ENCODE data around the gene BRI3. TPM values are rescaled to one million over a fixed set of nuclear protein-coding genes. Genes with fewer than 3 reads are reported as not detected.
A peak's percentile ranks its signal among the peaks of the same experiment; 100 is the strongest.

BRI3 gene
- total RNA-seq, 2 experiments from 2014 or later: 44.9 to 47.6 TPM

DNA sequence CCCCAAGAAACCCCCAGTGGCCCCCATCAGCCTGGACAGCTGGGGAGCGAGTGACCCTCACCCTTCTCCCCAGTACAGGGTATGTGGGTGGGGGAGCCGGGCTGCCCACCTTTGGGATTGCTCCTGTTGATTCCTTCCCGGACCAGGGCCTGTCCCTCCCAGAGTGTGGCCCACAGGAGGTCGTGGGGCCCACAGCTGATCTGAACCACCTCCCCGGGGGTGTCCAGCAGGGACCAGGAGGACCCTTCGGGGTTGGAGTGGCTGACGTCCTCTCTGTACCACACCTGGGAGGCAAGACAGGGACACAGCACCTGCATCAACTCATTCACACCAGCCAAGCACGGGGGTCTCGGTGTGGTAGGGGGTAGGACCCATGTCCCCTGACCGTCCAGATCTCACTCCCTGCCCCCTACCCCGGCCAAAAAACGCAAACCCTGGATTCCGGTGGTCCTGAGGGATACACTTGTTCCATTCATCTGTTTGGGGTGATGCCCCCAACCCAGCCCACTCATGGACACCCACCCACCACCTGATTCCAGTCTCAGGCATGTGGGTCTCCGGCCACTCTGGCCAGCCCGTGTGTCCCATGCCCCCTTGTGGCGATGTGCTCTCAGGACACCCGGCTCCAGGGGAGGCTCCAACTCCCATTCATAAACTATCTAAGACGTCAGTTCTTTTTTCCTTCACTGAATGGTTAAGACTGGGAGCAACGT, 40.4 kb upstream of the BRI3 start:
- no peaks in the 10 kb centered on the region for H3K27me3 Mint-ChIP-seq
- CTCF ChIA-PET: interaction anchor here (1.1 kb wide), 2 partner anchors 9 to 10 kb away, joined by 3 to 4 read pairs; no protein-coding TSS in a partner anchor
- TF ChIP-seq, protein P1, sequence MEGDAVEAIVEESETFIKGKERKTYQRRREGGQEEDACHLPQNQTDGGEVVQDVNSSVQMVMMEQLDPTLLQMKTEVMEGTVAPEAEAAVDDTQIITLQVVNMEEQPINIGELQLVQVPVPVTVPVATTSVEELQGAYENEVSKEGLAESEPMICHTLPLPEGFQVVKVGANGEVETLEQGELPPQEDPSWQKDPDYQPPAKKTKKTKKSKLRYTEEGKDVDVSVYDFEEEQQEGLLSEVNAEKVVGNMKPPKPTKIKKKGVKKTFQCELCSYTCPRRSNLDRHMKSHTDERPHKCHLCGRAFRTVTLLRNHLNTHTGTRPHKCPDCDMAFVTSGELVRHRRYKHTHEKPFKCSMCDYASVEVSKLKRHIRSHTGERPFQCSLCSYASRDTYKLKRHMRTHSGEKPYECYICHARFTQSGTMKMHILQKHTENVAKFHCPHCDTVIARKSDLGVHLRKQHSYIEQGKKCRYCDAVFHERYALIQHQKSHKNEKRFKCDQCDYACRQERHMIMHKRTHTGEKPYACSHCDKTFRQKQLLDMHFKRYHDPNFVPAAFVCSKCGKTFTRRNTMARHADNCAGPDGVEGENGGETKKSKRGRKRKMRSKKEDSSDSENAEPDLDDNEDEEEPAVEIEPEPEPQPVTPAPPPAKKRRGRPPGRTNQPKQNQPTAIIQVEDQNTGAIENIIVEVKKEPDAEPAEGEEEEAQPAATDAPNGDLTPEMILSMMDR (IDR thresholded peaks at IDR 0.05): peak; percentile 45
- peak; percentile 49 for DNase-seq
- intact Hi-C loops (cut with micrococcal nuclease): no loop called here
- POLR2A ChIA-PET: no interaction called here
- H3K36me3 Mint-ChIP-seq (ENCODE audit: low read depth): peaks cover 12% of the 10 kb centered on the region
- H3K27ac Mint-ChIP-seq: no peak overlapping the region
- ATAC-seq: peak; percentile 61
- H3K4me3 Mint-ChIP-seq: no peak overlapping the region
- H3K4me1 Mint-ChIP-seq (ENCODE audit: low read depth): no peaks in the 10 kb centered on the region
- no peaks in the 10 kb centered on the region for H3K9me3 Mint-ChIP-seq

DNA sequence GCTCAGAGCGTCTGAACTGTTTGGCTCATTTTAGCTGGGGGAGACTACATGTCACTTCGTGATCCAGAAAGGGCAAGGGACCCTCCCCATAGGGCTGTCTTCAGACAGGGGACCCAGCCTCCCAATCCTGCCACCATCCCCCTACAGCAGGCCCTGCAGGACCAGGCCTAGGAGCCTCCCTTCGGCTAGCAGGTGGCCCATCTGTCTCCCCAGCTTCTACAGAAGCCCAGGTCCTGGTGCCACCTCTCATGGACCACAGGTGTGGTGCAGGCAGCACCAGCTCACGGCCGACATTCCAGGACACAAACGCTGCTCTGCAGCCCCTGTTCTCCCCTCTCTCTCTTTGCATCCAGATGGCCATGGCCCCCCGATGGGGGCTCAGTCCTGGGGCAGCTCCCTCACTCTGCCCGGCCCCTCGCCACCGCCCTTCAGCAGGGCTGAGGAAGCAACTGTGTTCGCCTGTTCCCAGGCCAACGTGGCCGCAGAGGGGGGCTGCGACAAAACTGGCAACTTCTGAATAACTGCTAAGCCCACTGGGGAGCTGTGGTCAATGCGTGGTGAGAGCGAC, 39.7 kb upstream of the BRI3 start:
- Mint-ChIP-seq H3K27me3 (no peaks in the 10 kb centered on the region), H3K9me3 (no peaks in the 10 kb centered on the region), H3K4me3 (no peak overlapping the region), H3K27ac (no peak overlapping the region), H3K36me3 (ENCODE audit: low read depth) (peaks cover 11% of the 10 kb centered on the region), H3K4me1 (ENCODE audit: low read depth) (no peaks in the 10 kb centered on the region)
- ATAC-seq (no peak), DNase-seq (no peak)
- TF ChIP-seq, protein P1 (IDR thresholded peaks at IDR 0.05): no peak
- POLR2A ChIA-PET: no interaction called here
- intact Hi-C loops (cut with micrococcal nuclease): no loop called here
- CTCF ChIA-PET: interaction anchor here (1.1 kb wide), 1 partner anchor 9 kb away, joined by 3 read pairs; no protein-coding TSS in a partner anchor

DNA sequence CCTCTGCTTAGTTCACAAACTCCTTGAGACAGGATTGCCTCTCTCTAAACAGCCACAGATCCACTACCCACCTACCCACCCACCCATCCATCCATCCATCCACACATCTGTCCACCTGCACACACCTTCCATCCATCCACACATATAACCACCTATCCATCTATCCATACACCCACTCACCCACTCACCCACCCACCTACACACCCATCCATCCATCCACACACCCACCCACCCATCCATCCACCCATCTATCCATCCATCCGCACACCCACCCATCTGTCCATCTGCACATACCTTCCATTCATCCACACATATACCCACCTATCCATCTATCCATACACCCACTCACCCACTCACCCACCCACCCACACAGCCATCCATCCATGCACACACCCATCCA, 39.1 kb upstream of the BRI3 start:
- POLR2A ChIA-PET: no interaction called here
- intact Hi-C loops (cut with micrococcal nuclease): no loop called here
- TF ChIP-seq, protein P1 (IDR thresholded peaks at IDR 0.05): no peak
- no peak overlapping the region for H3K27ac Mint-ChIP-seq
- peaks cover 11% of the 10 kb centered on the region for H3K36me3 Mint-ChIP-seq (ENCODE audit: low read depth)
- no peaks in the 10 kb centered on the region for H3K9me3 Mint-ChIP-seq
- H3K27me3 Mint-ChIP-seq: no peaks in the 10 kb centered on the region
- no peaks in the 10 kb centered on the region for H3K4me1 Mint-ChIP-seq (ENCODE audit: low read depth)
- ATAC-seq (no peak), DNase-seq (no peak)
- CTCF ChIA-PET: interaction anchor here (1.1 kb wide), 1 partner anchor 8 kb away, joined by 3 read pairs; no protein-coding TSS in a partner anchor
- H3K4me3 Mint-ChIP-seq: no peak overlapping the region

DNA sequence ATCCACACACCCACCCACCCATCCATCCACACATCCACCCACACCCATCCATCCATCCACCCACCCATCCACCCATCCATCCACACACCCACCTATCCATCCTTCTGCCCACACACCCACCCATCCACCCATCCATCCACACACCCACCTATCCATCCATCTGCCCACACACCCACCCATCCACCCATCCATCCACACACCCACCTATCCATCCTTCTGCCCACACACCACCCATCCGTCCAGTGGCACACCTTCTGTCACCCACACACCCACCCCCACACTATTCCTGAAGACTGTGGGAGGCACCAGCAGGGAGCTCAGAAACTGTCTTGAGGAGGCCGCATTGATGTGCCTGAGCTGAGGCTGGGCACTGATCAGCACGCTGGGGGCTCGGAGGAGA, 38.6 kb upstream of the BRI3 start:
- intact Hi-C loops (cut with micrococcal nuclease): no loop called here
- CTCF ChIA-PET: no interaction called here
- H3K27me3 Mint-ChIP-seq: no peaks in the 10 kb centered on the region
- ATAC-seq: no peak
- H3K4me3 Mint-ChIP-seq: no peak overlapping the region
- H3K27ac Mint-ChIP-seq: no peak overlapping the region
- H3K4me1 Mint-ChIP-seq (ENCODE audit: low read depth): peaks cover under 1% of the 10 kb centered on the region
- H3K9me3 Mint-ChIP-seq: no peaks in the 10 kb centered on the region
- DNase-seq: no peak
- POLR2A ChIA-PET: no interaction called here
- TF ChIP-seq, protein P1 (IDR thresholded peaks at IDR 0.05): no peak
- H3K36me3 Mint-ChIP-seq (ENCODE audit: low read depth): peaks cover 11% of the 10 kb centered on the region

DNA sequence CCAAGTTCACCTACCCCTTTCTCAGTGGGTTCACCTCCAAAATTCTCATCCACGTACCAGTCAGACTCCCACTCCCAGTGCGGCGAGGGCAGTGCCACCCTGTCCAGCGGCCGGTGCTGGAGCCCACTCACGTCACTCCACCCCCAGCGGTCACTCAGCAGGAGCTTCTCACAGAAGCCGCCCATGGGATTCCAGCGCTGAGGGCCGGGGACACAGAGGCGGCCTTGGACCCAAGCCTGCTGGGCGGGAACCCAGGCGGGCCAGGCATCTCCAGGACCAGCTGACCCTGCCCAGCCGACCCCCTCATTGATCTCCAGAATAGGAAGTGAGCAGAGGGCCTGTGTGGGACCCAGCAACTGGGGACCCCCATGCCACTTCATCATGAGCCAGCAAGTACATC, 36.6 kb upstream of the BRI3 start:
- Mint-ChIP-seq H3K36me3 (ENCODE audit: low read depth) (peaks cover 14% of the 10 kb centered on the region), H3K9me3 (no peaks in the 10 kb centered on the region), H3K27ac (no peak overlapping the region), H3K27me3 (no peaks in the 10 kb centered on the region), H3K4me3 (no peak overlapping the region), H3K4me1 (ENCODE audit: low read depth) (peaks cover 14% of the 10 kb centered on the region)
- TF ChIP-seq, protein P1 (IDR thresholded peaks at IDR 0.05): no peak
- ATAC-seq: no peak
- DNase-seq: no peak
- CTCF ChIA-PET: no interaction called here
- POLR2A ChIA-PET: no interaction called here
- intact Hi-C loops (cut with micrococcal nuclease): no loop called here

Data from activated CD8-positive, alpha-beta T cell treated with anti-CD3 and anti-CD28 coated beads for 36 hours (primary cell).